IMR-90 (cell line): ENCODE measurements around the gene SH3D21. TPM values are rescaled to one million over a fixed set of nuclear protein-coding genes. Genes with fewer than 3 reads are reported as not detected.

ENCODE experiments used
- ATAC-seq: fragments of 200-7000 bp; cut with Tn5 transposase; 2 replicates; pipeline ENCODE4 v1.9.1; 2020; ENCODE audit warnings: low read depth, mild to moderate bottlenecking, moderate library complexity
- BruUV-seq: library from RNA; stranded (reverse); fragments of 400-500 nt; replicated peaks from 2 replicates; lab custom pipeline; 2021; lab: Mats Ljungman, UMichigan
- CTCF ChIA-PET: fragments of 300-600 bp; formaldehyde crosslinking; extraction: SDS; loops from one replicate; lab custom pipeline; 2021; ENCODE audit warnings: antibody characterized with exemption; lab: Yijun Ruan, JAX
- POLR2A ChIA-PET: fragments of 300-600 bp; sonication (Branson Sonifier 250); formaldehyde crosslinking; loops from one replicate; lab custom pipeline; 2022; ENCODE audit warnings: antibody characterized with exemption; ENCODE audit not compliant: unreplicated experiment; lab: Charles Lee
- DNase-seq: peaks from one replicate; pipeline ENCODE4 v3.0.0; 2013
- H2AFZ ChIP-seq: replicated peaks from 2 replicates; pipeline ENCODE3; 2013; ENCODE audit warnings: low read length, mild to moderate bottlenecking; ENCODE audit not compliant: poor library complexity
- H2AK5ac ChIP-seq: 2 replicates; pipeline ENCODE4 v1.6.1; 2013; ENCODE audit warnings: low read depth, low read length, inconsistent platforms
- H2AK9ac ChIP-seq: replicated peaks from 2 replicates; pipeline ENCODE3; 2013; ENCODE audit warnings: mild to moderate bottlenecking, low read depth, low read length, moderate library complexity; ENCODE audit not compliant: poor library complexity
- H2BK120ac ChIP-seq: 2 replicates; pipeline ENCODE4 v1.6.1; 2013; ENCODE audit warnings: low read depth, low read length, inconsistent platforms
- H2BK15ac ChIP-seq: 3 replicates; pipeline ENCODE4 v1.6.1; 2013; ENCODE audit warnings: low read depth, low read length, inconsistent platforms
- H2BK20ac ChIP-seq: 2 replicates; pipeline ENCODE4 v1.6.1; 2013; ENCODE audit warnings: low read depth, mild to moderate bottlenecking, inconsistent platforms, low read length, moderate library complexity
- H2BK5ac ChIP-seq: 2 replicates; pipeline ENCODE4 v1.6.1; 2013; ENCODE audit warnings: mild to moderate bottlenecking, low read depth, low read length, inconsistent platforms; ENCODE audit not compliant: poor library complexity, severe bottlenecking
- H3K14ac ChIP-seq: replicated peaks from 2 replicates; pipeline ENCODE4 v1.6.1; 2013; ENCODE audit warnings: low read depth, low read length, inconsistent platforms
- H3K18ac ChIP-seq: 2 replicates; pipeline ENCODE4 v1.6.1; 2013; ENCODE audit warnings: low read depth, low read length, control low read depth
- H3K23ac ChIP-seq: 2 replicates; pipeline ENCODE4 v1.6.1; 2013; ENCODE audit warnings: low read depth, low read length, inconsistent platforms
- H3K27ac ChIP-seq: 2 replicates; pipeline ENCODE4 v1.5.1; 2013; ENCODE audit warnings: mild to moderate bottlenecking, control low read depth, low read length; ENCODE audit not compliant: insufficient read depth
- H3K27me3 ChIP-seq: 2 replicates; pipeline ENCODE4 v1.6.1; 2013; ENCODE audit warnings: low read length; ENCODE audit not compliant: control insufficient read depth, insufficient read depth
- H3K36me3 ChIP-seq: 2 replicates; pipeline ENCODE4 v1.6.1; 2013; ENCODE audit warnings: low read length, mixed read lengths; ENCODE audit not compliant: control insufficient read depth, insufficient read depth
- H3K4ac ChIP-seq: 2 replicates; pipeline ENCODE4 v1.6.1; 2013; ENCODE audit warnings: low read depth, low read length, inconsistent platforms
- H3K4me1 ChIP-seq: 2 replicates; pipeline ENCODE4 v1.6.1; 2013; ENCODE audit warnings: low read length, mixed read lengths; ENCODE audit not compliant: control insufficient read depth, insufficient read depth
- H3K4me2 ChIP-seq: 2 replicates; pipeline ENCODE4 v1.6.1; 2013; ENCODE audit warnings: low read depth, mild to moderate bottlenecking, control low read depth, low read length, moderate library complexity
- H3K4me3 ChIP-seq: 2 replicates; pipeline ENCODE4 v1.5.1; 2013; ENCODE audit warnings: low read depth, mild to moderate bottlenecking, control low read depth, low read length, moderate library complexity; ENCODE audit not compliant: insufficient read depth
- H3K56ac ChIP-seq: 2 replicates; pipeline ENCODE4 v1.6.1; 2013; ENCODE audit warnings: low read length, inconsistent platforms; ENCODE audit not compliant: insufficient read depth; ENCODE audit errors: extremely low read depth
- H3K79me1 ChIP-seq, 2 experiments: 2 replicates each; pipeline ENCODE4 v1.6.1; 2013; ENCODE audit warnings: low read length in 2 of 2, inconsistent platforms in 1 of 2, low read depth in 1 of 2
- H3K9ac ChIP-seq: 2 replicates; pipeline ENCODE4 v1.6.1; 2013; ENCODE audit warnings: low read depth, low read length, control low read depth
- H3K9me1 ChIP-seq: 2 replicates; pipeline ENCODE4 v1.6.1; 2013; ENCODE audit warnings: low read length, inconsistent platforms; ENCODE audit not compliant: insufficient read depth
- H3K9me3 ChIP-seq: 2 replicates; pipeline ENCODE4 v1.6.1; 2013; ENCODE audit warnings: low read length; ENCODE audit not compliant: control insufficient read depth, insufficient read depth
- H4K20me1 ChIP-seq: 2 replicates; pipeline ENCODE4 v1.6.1; 2013; ENCODE audit warnings: low read length, inconsistent platforms; ENCODE audit not compliant: insufficient read depth
- H4K5ac ChIP-seq: 2 replicates; pipeline ENCODE4 v1.6.1; 2013; ENCODE audit warnings: mild to moderate bottlenecking, low read depth, low read length, control low read depth
- H4K8ac ChIP-seq, 2 experiments: 2 replicates each; pipeline ENCODE4 v1.6.1; 2013; ENCODE audit warnings: low read depth in 2 of 2, low read length in 2 of 2, control low read depth in 1 of 2, inconsistent platforms in 1 of 2
- H4K91ac ChIP-seq: 2 replicates; pipeline ENCODE4 v1.6.1; 2013; ENCODE audit warnings: low read depth, low read length, inconsistent platforms; ENCODE audit not compliant: insufficient read depth
- CEBPB ChIP-seq: IDR thresholded peaks from 2 replicates; pipeline ENCODE4 v1.6.1; 2012; ENCODE audit warnings: low read depth, low read length, improper control_type of control experiment
- FOS ChIP-seq: fragments of 150-350 bp; IDR thresholded peaks from 2 replicates; pipeline ENCODE4 v1.6.1; 2016; ENCODE audit warnings: low read depth, low read length
- WGBS, 2 experiments: methylation state at CpG; one replicate each; pipeline versions ENCODE4 v1.1.5 to v1.1.7; 2013; ENCODE audit warnings: missing lambda C conversion rate in 2 of 2; ENCODE audit not compliant: insufficient read length in 1 of 2; ENCODE audit errors: extremely low coverage in 2 of 2; 5-methylcytosine and 5-hydroxymethylcytosine counted together
- dilution Hi-C: fragments of 300-500 bp; cut with HindIII; formaldehyde crosslinking; loops from one replicate; pipeline ENCODE4 v1.14.3; 2018; ENCODE audit warnings: low sequenced_read_pairs; ENCODE audit not compliant: unreplicated experiment
- in situ Hi-C: fragments of 300-500 bp; cut with MboI; formaldehyde crosslinking; loops from 3 replicates; pipeline ENCODE4 v1.14.3; 2019; ENCODE audit warnings: low sequenced_read_pairs, inconsistent platforms, mixed read lengths
- intact Hi-C: fragments of 100-400 bp; cut with micrococcal nuclease; formaldehyde crosslinking; loops from 2 replicates; pipeline ENCODE4 v1.10.0; 2022
- polyA plus RNA-seq, 3 experiments: library from polyadenylated mRNA; depleted of rRNA; stranded (reverse); fragments of >200 nt; gene quantifications; 2 replicates each; pipeline ENCODE4 v1.2.3, GENCODE V29; 2012; ENCODE audit warnings: low replicate concordance in 1 of 3
- total RNA-seq: library from RNA; depleted of rRNA; stranded (reverse); fragments of >200 nt; gene quantifications from 2 replicates; pipeline ENCODE4 v1.2.3, GENCODE V29; 2012

Gene SH3D21
- total and polyA plus RNA-seq, 2 of the 4 experiments (the other 2 are of a cell fraction), result 1.8 to 11.9 TPM

GRCh38 chr1:36298640-36299039 is 7.5 kb upstream of the SH3D21 start:
- H3K27ac ChIP-seq, result no peak overlapping the region
- peaks cover 53% of the 10 kb centered on the region for H3K36me3 ChIP-seq
- no peak overlapping the region for H2BK120ac ChIP-seq
- TF ChIP-seq FOS (no peak), CEBPB (0 out of 2 replicates have a peak, but pooled peaks have one; percentile 19)
- no peak overlapping the region for H3K23ac ChIP-seq
- H3K4me3 ChIP-seq, result no peak overlapping the region
- ChIA-PET POLR2A (interaction anchor here (0.6 kb wide), 1 partner anchor 73 kb away, joined by 7 read pairs; no protein-coding TSS in a partner anchor), CTCF (interaction anchor here (0.6 to 1.8 kb wide), 2 partner anchors 13 to 164 kb away, joined by 3 to 4 read pairs; no protein-coding TSS in a partner anchor)
- no peak overlapping the region; the same call in 1 of the 2 replicates for H4K5ac ChIP-seq
- no TSS peak for BruUV-seq
- dilution Hi-C loops (no loop called here), intact Hi-C loops (no loop called here), in situ Hi-C loops (no loop called here)
- WGBS, 2 experiments, result 100% methylated on average over 2 of the region's 5 CpGs; no CpG with 5 or more reads in 1 of the 2 experiments
- H2AK9ac ChIP-seq, result no peak overlapping the region
- H2AFZ ChIP-seq, result no peak overlapping the region
- H2BK5ac ChIP-seq, result no peak overlapping the region
- no peaks in the 10 kb centered on the region for H3K9me3 ChIP-seq
- H3K9ac ChIP-seq, result no peak overlapping the region
- no peak overlapping the region for H2BK20ac ChIP-seq
- peaks cover 18% of the 10 kb centered on the region; the same call in 1 of the 2 replicates for H4K20me1 ChIP-seq
- peaks cover 25 to 59% of the 10 kb centered on the region in 2 experiments for H3K79me1 ChIP-seq
- H3K27me3 ChIP-seq, result no peaks in the 10 kb centered on the region
- no peak overlapping the region for H3K14ac ChIP-seq
- H3K4me2 ChIP-seq, result no peak overlapping the region
- no peak overlapping the region for H3K4ac ChIP-seq
- H3K4me1 ChIP-seq, result no peaks in the 10 kb centered on the region
- DNase-seq (no peak), ATAC-seq (no peak)
- H4K91ac ChIP-seq, result no peak overlapping the region
- no peak overlapping the region for H3K56ac ChIP-seq
- no peak overlapping the region for H3K18ac ChIP-seq
- H4K8ac ChIP-seq, result no peak overlapping the region
- H2BK15ac ChIP-seq, result no peak overlapping the region
- H2AK5ac ChIP-seq, result no peak overlapping the region
- H3K9me1 ChIP-seq, result peaks cover 5% of the 10 kb centered on the region; the same call in 1 of the 2 replicates
